HepG2 (cell line): ENCODE measurements around the gene RIPK1. TPM values are rescaled to one million over a fixed set of nuclear protein-coding genes. Genes with fewer than 3 reads are reported as not detected.

ENCODE experiments used
- BHLHE40 ChIP-seq: IDR thresholded peaks from 2 replicates; pipeline ENCODE4 v1.6.1; 2011; ENCODE audit warnings: low read length, improper control_type of control experiment
- CBX5 ChIP-seq: sonication (generic); formaldehyde crosslinking; IDR thresholded peaks from 2 replicates; pipeline ENCODE4 v1.4.0; 2020; ENCODE audit warnings: missing genetic modification reagents, borderline replicate concordance
- ETV5 ChIP-seq: IDR thresholded peaks from 2 replicates; pipeline ENCODE4 v1.6.1; 2018; ENCODE audit warnings: missing biosample characterization, missing genetic modification reagents, inconsistent platforms, borderline replicate concordance
- GMEB1 ChIP-seq: sonication (generic); formaldehyde crosslinking; IDR thresholded peaks from 2 replicates; pipeline ENCODE4 v1.5.1; 2020; ENCODE audit warnings: missing genetic modification reagents, mild to moderate bottlenecking, borderline replicate concordance
- HNF1A ChIP-seq, 2 experiments: sonication (generic) in 1 of 2; formaldehyde crosslinking in 1 of 2; IDR thresholded peaks; 2 replicates each; pipeline versions ENCODE4 v1.4.0 to v1.6.1; 2016 to 2020; ENCODE audit warnings: borderline replicate concordance in 1 of 2, low read depth in 1 of 2, mild to moderate bottlenecking in 1 of 2, missing genetic modification reagents in 1 of 2
- MTF1 ChIP-seq: sonication (generic); formaldehyde crosslinking; IDR thresholded peaks from 2 replicates; pipeline ENCODE4 v1.5.0; 2020; ENCODE audit warnings: missing genetic modification reagents
- NFYB ChIP-seq: sonication (generic); formaldehyde crosslinking; IDR thresholded peaks from 2 replicates; pipeline ENCODE4 v1.4.0; 2020; ENCODE audit warnings: missing genetic modification reagents
- ONECUT2 ChIP-seq: sonication (generic); formaldehyde crosslinking; IDR thresholded peaks from 2 replicates; pipeline ENCODE4 v1.4.0; 2020; ENCODE audit warnings: missing genetic modification reagents
- PHF20 ChIP-seq: sonication (generic); formaldehyde crosslinking; IDR thresholded peaks from 2 replicates; pipeline ENCODE4 v1.5.0; 2020; ENCODE audit warnings: mild to moderate bottlenecking, missing genetic modification reagents
- PRMT3 ChIP-seq: sonication (generic); formaldehyde crosslinking; IDR thresholded peaks from 2 replicates; pipeline ENCODE4 v1.8.1; 2022; ENCODE audit warnings: low read depth, mild to moderate bottlenecking, moderate library complexity, missing genetic modification reagents, borderline replicate concordance
- SIN3A ChIP-seq: IDR thresholded peaks from 2 replicates; pipeline ENCODE4 v1.6.1; 2011; ENCODE audit warnings: low read depth, mild to moderate bottlenecking, control low read depth, low read length, borderline replicate concordance
- TAF1 ChIP-seq: sonication (generic); formaldehyde crosslinking; IDR thresholded peaks from 2 replicates; pipeline ENCODE4 v1.4.0; 2020; ENCODE audit warnings: missing genetic modification reagents
- TFDP2 ChIP-seq: sonication (generic); formaldehyde crosslinking; IDR thresholded peaks from 2 replicates; pipeline ENCODE4 v1.4.0; 2020; ENCODE audit warnings: missing genetic modification reagents
- TSC22D2 ChIP-seq: sonication (generic); formaldehyde crosslinking; IDR thresholded peaks from 2 replicates; pipeline ENCODE4 v1.5.1; 2020; ENCODE audit warnings: missing genetic modification reagents, mild to moderate bottlenecking, borderline replicate concordance
- ZBTB37 ChIP-seq: sonication (generic); formaldehyde crosslinking; IDR thresholded peaks from 2 replicates; pipeline ENCODE4 v1.4.0; 2020; ENCODE audit warnings: mild to moderate bottlenecking, missing genetic modification reagents
- ZBTB8A ChIP-seq: sonication (generic); formaldehyde crosslinking; IDR thresholded peaks from 2 replicates; pipeline ENCODE4 v1.4.0; 2020; ENCODE audit warnings: mild to moderate bottlenecking, low read depth, missing genetic modification reagents, borderline replicate concordance
- ZFP1 ChIP-seq: IDR thresholded peaks from 2 replicates; pipeline ENCODE4 v1.6.1; 2016
- ZNF530 ChIP-seq: sonication (generic); formaldehyde crosslinking; IDR thresholded peaks from 2 replicates; pipeline ENCODE4 v1.5.0; 2020; ENCODE audit warnings: low read depth, mild to moderate bottlenecking, missing genetic modification reagents
- ZNF558 ChIP-seq: sonication (generic); formaldehyde crosslinking; IDR thresholded peaks from 2 replicates; pipeline ENCODE4 v1.9.0; 2022; ENCODE audit warnings: mild to moderate bottlenecking, missing genetic modification reagents, borderline replicate concordance
- ZUFSP ChIP-seq: sonication (generic); formaldehyde crosslinking; IDR thresholded peaks from 2 replicates; pipeline ENCODE4 v1.9.0; 2021; ENCODE audit warnings: missing genetic modification reagents, mild to moderate bottlenecking, borderline replicate concordance
- polyA plus RNA-seq, 8 experiments: library from polyadenylated mRNA; depleted of rRNA in 3 of 8; stranded (reverse) in 7 of 8; unstranded in 1 of 8; fragments of >200 nt; fragmentation: Illumina TruSeq in 4 of 8; extraction: Trizol in 4 of 8; gene quantifications; 2 replicates each; pipeline versions ENCODE4 v1.2.1 to v1.2.3, GENCODE V29; 2011 to 2016; ENCODE audit warnings: low read depth in 4 of 8, missing spikeins in 1 of 8, mixed read lengths in 1 of 8; ENCODE audit not compliant: insufficient read depth in 1 of 8
- total RNA-seq, 5 experiments: library from RNA; depleted of rRNA; stranded (reverse); fragments of >200 nt; fragmentation: Illumina TruSeq; extraction: Trizol; gene quantifications; 2 replicates each; pipeline ENCODE4 v1.2.3, GENCODE V29; 2016; ENCODE audit warnings: low read depth in 1 of 5

RIPK1 gene
- total and polyA plus RNA-seq, 2 of the 13 experiments (the other 11 are each of a cell fraction or from before 2014, with no cell fraction given), result 9.0 to 10.3 TPM

- peak; percentile 5; the same call in 1 of the 2 replicates for TF ChIP-seq HNF1A (IDR thresholded peaks at IDR 0.05; ENCODE audit: low read depth)
- TF ChIP-seq HNF1A (CRISPR knock-in tag; IDR thresholded peaks at IDR 0.05; ENCODE audit: borderline replicate concordance), result no peak
- TF ChIP-seq BHLHE40, result no peak
- TF ChIP-seq PRMT3 (CRISPR knock-in tag), result no peak
- TF ChIP-seq MTF1 (CRISPR knock-in tag), result no peak
- no peak for TF ChIP-seq ZNF558 (CRISPR knock-in tag)
- TF ChIP-seq ZUFSP, result no peak
- TF ChIP-seq SIN3A, result no peak
- no peak for TF ChIP-seq ZFP1 (CRISPR knock-in tag)
- no peak; the same call in 1 of the 2 replicates for TF ChIP-seq TFDP2 (CRISPR knock-in tag)
- no peak for TF ChIP-seq PHF20 (CRISPR knock-in tag)
- 0 out of 2 replicates have a peak, but pooled peaks have one; percentile 12 for TF ChIP-seq GMEB1 (CRISPR knock-in tag)
- no peak for TF ChIP-seq TAF1
- no peak for TF ChIP-seq TSC22D2 (CRISPR knock-in tag)
- no peak for TF ChIP-seq NFYB (CRISPR knock-in tag)
- TF ChIP-seq ETV5 (CRISPR knock-in tag), result peak; percentile 67; the same call in 1 of the 2 replicates
- TF ChIP-seq ONECUT2 (CRISPR knock-in tag), result no peak
- TF ChIP-seq ZNF530 (CRISPR knock-in tag), result 0 out of 2 replicates have a peak, but pooled peaks have one; percentile 47
- peak; percentile 75; the same call in 1 of the 2 replicates for TF ChIP-seq ZBTB37 (CRISPR knock-in tag)
- no peak for TF ChIP-seq ZBTB8A (CRISPR knock-in tag)
- no peak for TF ChIP-seq CBX5 (CRISPR knock-in tag)
Measured at GRCh38 chr6:3053231-3053508, 15.1 kb upstream of the RIPK1 start (continued).
